Left cardiac atrium (tissue), 2 donors: ENCODE results near the gene PDP2. TPM values are rescaled to one million over a fixed set of nuclear protein-coding genes. Genes with fewer than 3 reads are reported as not detected.

Source experiments
- total RNA-seq, 2 donors: library from RNA; stranded (reverse); fragmentation: NEBNext Ultra II Directional; extraction: Animal tissue kit (Norgen Biotek cat#: 25700); gene quantifications; one replicate each; pipeline ENCODE4 v1.2.1, GENCODE V29; 2021
- donor health status: DM: no; HTN: yes; CAD: no; lungs with severe emphysema.
- donor health status: DM: yes; HTN: yes; CAD: no.

PDP2 gene
- total RNA-seq, 2 donors from 2014 or later, result 6.8 to 8.1 TPM

Other genes with a start within 250 kb of the PDP2 start
- gene CMTM4, start 183.8 kb upstream of the PDP2 start, total RNA-seq, result 10 to 100 TPM; 14.4 to 15.1 TPM
- gene DYNC1LI2, start 128.9 kb upstream of the PDP2 start, total RNA-seq, result 10 to 100 TPM; 81.6 to 90.6 TPM
- not detected for gene TERB1, start 78.9 kb upstream of the PDP2 start, total RNA-seq
- 10 to 100 TPM; 32.6 to 35.4 TPM for gene NAE1, start 49.5 kb upstream of the PDP2 start, total RNA-seq
- not detected for gene CA7, start 36.1 kb upstream of the PDP2 start, total RNA-seq
- gene CDH16, start 38.4 kb downstream of the PDP2 start, total RNA-seq, result under 1 TPM; 0.39 to 0.47 TPM
- gene RRAD, start 45.0 kb downstream of the PDP2 start, total RNA-seq, result 100 to 1,000 TPM in 1 of 2 donors, 10 to 100 TPM in 1; 58.3 to 325 TPM
- 100 to 1,000 TPM in 1 of 2 donors, 10 to 100 TPM in 1; 92.7 to 120 TPM for gene CIAO2B, start 53.9 kb downstream of the PDP2 start, total RNA-seq
- gene CES2, start 55.0 kb downstream of the PDP2 start, total RNA-seq, result 10 to 100 TPM; 27.6 to 48.0 TPM
- gene CES3, start 80.8 kb downstream of the PDP2 start, total RNA-seq, result 1 to 10 TPM in 1 of 2 donors, under 1 TPM in 1; 0.63 to 1.4 TPM
- gene CES4A, start 108.1 kb downstream of the PDP2 start, total RNA-seq, result 1 to 10 TPM; 5.2 to 8.5 TPM
- 10 to 100 TPM; 29.2 to 34.6 TPM for gene CBFB, start 148.6 kb downstream of the PDP2 start, total RNA-seq
- 10 to 100 TPM; 11.0 to 11.8 TPM for gene PHAF1, start 229.4 kb downstream of the PDP2 start, total RNA-seq